ENCODE results near the gene RDH5. TPM values are rescaled to one million over a fixed set of nuclear protein-coding genes. Genes with fewer than 3 reads are reported as not detected.

RDH5 gene
- total and polyA plus RNA-seq, 2 of the 13 experiments (the other 11 are each of a cell fraction or from before 2014, with no cell fraction given), result 2.6 to 5.7 TPM

GRCh38 chr12:55738123-55739024 lies 18.2 kb downstream of the RDH5 start (continued):
- no peak for TF ChIP-seq TERF1 (CRISPR knock-in tag; IDR thresholded peaks at IDR 0.05)

GRCh38 chr12:55739025-55739378 lies 18.8 kb downstream of the RDH5 start:
- no TSS peak for BruUV-seq (replicated peaks)
- H3K27ac ChIP-seq (ENCODE audit: extremely low read length, insufficient read depth, low read length), result no peak overlapping the region
- H3K9ac ChIP-seq (ENCODE audit: insufficient read depth, low read depth, low read length), result no peak overlapping the region
- peak overlapping the region; percentile 84; the same call in 1 of the 2 replicates for H3K4me2 ChIP-seq (ENCODE audit: low read depth, low read length)
- FAIRE-seq, result no peak
- H3K4me3 ChIP-seq (replicated peaks in 1 of 3; ENCODE audit: insufficient read depth in 1 of 3, low read depth in 2 of 3, low read length in 3 of 3), result no peak overlapping the region
- no peaks in the 10 kb centered on the region for H4K20me1 ChIP-seq (ENCODE audit: insufficient read depth, low read length)
- H3K27me3 ChIP-seq (ENCODE audit: control insufficient read depth in 1 of 2, insufficient read depth in 2 of 2, low read length in 2 of 2), result peaks cover 0 to 7% of the 10 kb centered on the region in 2 experiments; a peak in 2 of 5 replicates
- H3K79me2 ChIP-seq (ENCODE audit: insufficient read depth, low read length), result no peaks in the 10 kb centered on the region
- H3K9me3 ChIP-seq (ENCODE audit: low read length), result no peaks in the 10 kb centered on the region
- CTCF ChIA-PET (ENCODE audit: low intra/inter-chr PET ratio, low total read pairs), result interaction anchor here (0.7 to 3.3 kb wide), 8 partner anchors 55 to 450 kb away, joined by 3 to 15 read pairs (median 3); partner anchors contain the start of gene SMARCC2
- ATAC-seq, result no peak
- no peak for TF ChIP-seq MLXIP (CRISPR knock-in tag; IDR thresholded peaks at IDR 0.05; ENCODE audit: borderline replicate concordance)
- intact Hi-C loops (cut with micrococcal nuclease; ENCODE audit: unreplicated experiment) (loop anchor here (1.0 to 5.0 kb wide), 3 partner anchors 58 to 298 kb away; partner anchors contain the start of gene DGKA), in situ Hi-C loops (cut with HindIII; ENCODE audit: extremely low pct_ligation_motif_present, low pct_unique_long_range_greater_than_20kb) (loop anchor here (5.0 kb wide), 4 partner anchors 58 to 293 kb away; no protein-coding TSS in a partner anchor)
- WGBS (ENCODE audit: low lambda C conversion rate), result 69% methylated on average over 2 of the region's 2 CpGs
- H3K36me3 ChIP-seq (replicated peaks in 1 of 2; ENCODE audit: control insufficient read depth in 1 of 2, insufficient read depth in 2 of 2, low read length in 2 of 2), result no peaks in the 10 kb centered on the region
- H2AFZ ChIP-seq (ENCODE audit: low read length), result no peak overlapping the region
- H3K4me1 ChIP-seq (ENCODE audit: insufficient read depth, low read length), result peaks cover 37% of the 10 kb centered on the region
- POLR2A ChIA-PET, result interaction anchor here (1.0 to 3.1 kb wide), 10 partner anchors 9 to 342 kb away, joined by 3 to 27 read pairs (median 10); partner anchors contain the start of genes CD63, DNAJC14, ORMDL2 and RDH5
- no peak for DNase-seq (ENCODE audit: low spot score)
